PC-3 (cell line): Measurements from ENCODE around the gene HOXD12. TPM values are rescaled to one million over a fixed set of nuclear protein-coding genes. Genes with fewer than 3 reads are reported as not detected.

Source experiments
- ATAC-seq: fragments of 200-7000 bp; cut with Tn5 transposase; 2 replicates; pipeline ENCODE4 v1.9.1; 2020; ENCODE audit warnings: mild to moderate bottlenecking, moderate library complexity
- BruUV-seq: library from RNA; stranded (reverse); fragments of 400-500 nt; replicated peaks from 2 replicates; lab custom pipeline; 2021; lab: Mats Ljungman, UMichigan
- CTCF ChIA-PET: fragments of 300-600 bp; sonication (Branson Sonifier 250); formaldehyde crosslinking; loops from one replicate; lab custom pipeline; 2022; ENCODE audit warnings: antibody characterized with exemption; lab: Charles Lee
- POLR2A ChIA-PET: fragments of 300-600 bp; sonication (Branson Sonifier 250); formaldehyde crosslinking; loops from one replicate; lab custom pipeline; 2022; ENCODE audit warnings: antibody characterized with exemption; ENCODE audit not compliant: unreplicated experiment; lab: Charles Lee
- DNase-seq: peaks from one replicate; pipeline ENCODE4 v3.0.0-alpha.2; 2015
- H2AFZ ChIP-seq: fragments of 300-600 bp; sonication (generic); 2 replicates; pipeline ENCODE4 v1.6.0; 2016; ENCODE audit warnings: antibody characterized with exemption, low read length
- H3F3A ChIP-seq: fragments of 300-600 bp; sonication (generic); one replicate; pipeline ENCODE4 v1.6.0; 2017; ENCODE audit warnings: antibody characterized with exemption, low read length, control low read depth, mild to moderate bottlenecking; ENCODE audit not compliant: unreplicated experiment
- H3K27ac ChIP-seq: fragments of 300-600 bp; sonication (generic); 2 replicates; pipeline ENCODE4 v1.5.1; 2016; ENCODE audit warnings: mild to moderate bottlenecking, low read length
- H3K27me3 ChIP-seq: fragments of 300-600 bp; sonication (generic); 2 replicates; pipeline ENCODE4 v1.6.1; 2016; ENCODE audit warnings: low read length, mixed read lengths
- H3K36me3 ChIP-seq: fragments of 300-600 bp; sonication (generic); 2 replicates; pipeline ENCODE4 v1.6.1; 2016; ENCODE audit warnings: low read depth, mixed run types, low read length, mixed read lengths
- H3K4me1 ChIP-seq: fragments of 300-600 bp; sonication (generic); 2 replicates; pipeline ENCODE4 v1.5.1; 2016; ENCODE audit warnings: low read length; ENCODE audit not compliant: insufficient read depth
- H3K4me2 ChIP-seq: fragments of 300-600 bp; sonication (generic); 2 replicates; pipeline ENCODE4 v1.6.0; 2016; ENCODE audit warnings: low read length
- H3K4me3 ChIP-seq: fragments of 300-600 bp; sonication (generic); 2 replicates; pipeline ENCODE4 v1.5.1; 2016; ENCODE audit warnings: mild to moderate bottlenecking, low read length, mixed read lengths
- H3K79me2 ChIP-seq: fragments of 300-600 bp; sonication (generic); 2 replicates; pipeline ENCODE4 v1.6.1; 2017; ENCODE audit warnings: low read length, mixed read lengths
- H3K9ac ChIP-seq: fragments of 300-600 bp; sonication (generic); 2 replicates; pipeline ENCODE4 v1.6.0; 2016; ENCODE audit warnings: mild to moderate bottlenecking, low read length
- H3K9me2 ChIP-seq: fragments of 300-600 bp; sonication (generic); replicated peaks from 2 replicates; pipeline ENCODE4 v1.6.1; 2016; ENCODE audit warnings: mixed run types, low read length, mixed read lengths
- H3K9me3 ChIP-seq: fragments of 300-600 bp; sonication (generic); 2 replicates; pipeline ENCODE4 v1.6.1; 2016; ENCODE audit warnings: low read length, mixed read lengths
- H4K20me1 ChIP-seq: fragments of 300-600 bp; sonication (generic); 2 replicates; pipeline ENCODE4 v1.6.1; 2016; ENCODE audit warnings: low read length, mixed read lengths
- CTCF ChIP-seq: fragments of 300-600 bp; sonication (generic); conservative IDR thresholded peaks from 2 replicates; pipeline ENCODE4 v1.5.1; 2017; ENCODE audit warnings: antibody characterized with exemption, low read depth, mild to moderate bottlenecking, low read length
- EZH2 ChIP-seq: fragments of 300-600 bp; sonication (generic); IDR thresholded peaks from one replicate; pipeline ENCODE4 v1.6.1; 2017; ENCODE audit warnings: antibody characterized with exemption, mild to moderate bottlenecking, low read length; ENCODE audit not compliant: unreplicated experiment
- EZH2phosphoT487 ChIP-seq: fragments of 300-600 bp; sonication (generic); IDR thresholded peaks from 2 replicates; pipeline ENCODE4 v1.6.1; 2018; ENCODE audit warnings: mild to moderate bottlenecking, antibody characterized with exemption, low read length, borderline replicate concordance
- intact Hi-C: fragments of 100-400 bp; cut with micrococcal nuclease; formaldehyde crosslinking; loops from 2 replicates; pipeline ENCODE4 v1.9.0; 2023
- total RNA-seq: library from RNA; depleted of rRNA; stranded (reverse); fragments of >200 nt; gene quantifications from 2 replicates; pipeline ENCODE4 v1.2.3, GENCODE V29; 2014

Gene HOXD12
- total RNA-seq, 1 experiment from 2014 or later: not detected

GRCh38 chr2:176122052-176122682 lies 22.6 kb downstream of the HOXD12 start:
- H3K4me3 ChIP-seq: no peak overlapping the region
- ChIA-PET POLR2A (no interaction called here), CTCF (no interaction called here)
- no peak overlapping the region for H2AFZ ChIP-seq
- no peaks in the 10 kb centered on the region for H3F3A ChIP-seq
- H4K20me1 ChIP-seq: no peaks in the 10 kb centered on the region
- no peaks in the 10 kb centered on the region for H3K9me2 ChIP-seq
- H3K27me3 ChIP-seq: no peaks in the 10 kb centered on the region
- no peak overlapping the region for H3K4me2 ChIP-seq
- no peak for TF ChIP-seq CTCF
- TF ChIP-seq EZH2phosphoT487: no peak
- no peak for TF ChIP-seq EZH2
- no peaks in the 10 kb centered on the region; the same call in 1 of the 2 replicates for H3K36me3 ChIP-seq
- no TSS peak for BruUV-seq
- no peaks in the 10 kb centered on the region for H3K79me2 ChIP-seq
- H3K9ac ChIP-seq: no peak overlapping the region
- no peak overlapping the region for H3K27ac ChIP-seq
- intact Hi-C loops: no loop called here
- ATAC-seq: no peak
- DNase-seq: no peak
- no peaks in the 10 kb centered on the region for H3K4me1 ChIP-seq
- H3K9me3 ChIP-seq: no peaks in the 10 kb centered on the region

- no peaks in the 10 kb centered on the region for H4K20me1 ChIP-seq
- H3K9me3 ChIP-seq: no peaks in the 10 kb centered on the region
- TF ChIP-seq CTCF: no peak
- TF ChIP-seq EZH2: no peak
- no peak for TF ChIP-seq EZH2phosphoT487
- no peaks in the 10 kb centered on the region; the same call in 1 of the 2 replicates for H3K36me3 ChIP-seq
- no peak for ATAC-seq
- H2AFZ ChIP-seq: no peak within 1 kb of the TSS
- H3K79me2 ChIP-seq: no peaks in the 10 kb centered on the region
- H3K9me2 ChIP-seq: no peaks in the 10 kb centered on the region
- no peaks in the 10 kb centered on the region for H3K4me1 ChIP-seq
- ChIA-PET CTCF (no interaction called here), POLR2A (no interaction called here)
- no peaks in the 10 kb centered on the region for H3K27me3 ChIP-seq
- H3K27ac ChIP-seq: no peak within 1 kb of the TSS
- H3K4me2 ChIP-seq: no peak within 1 kb of the TSS
- no TSS peak for BruUV-seq
- intact Hi-C loops: no loop called here
- H3F3A ChIP-seq: no peaks in the 10 kb centered on the region
- H3K4me3 ChIP-seq: no peak within 1 kb of the TSS
- H3K9ac ChIP-seq: no peak within 1 kb of the TSS
- no peak for DNase-seq
Measured at GRCh38 chr2:176122683-176123410, 23.3 kb downstream of the HOXD12 start, which contains the start of gene HOXD9. TSS of gene HOXD9 (plus strand) at chr2:176122719. CDS start at chr2:176122769, 50 bp downstream.
